Liver (tissue), 3 donors: ENCODE data around the gene MYO16.

Experiments
- CTCF ChIP-seq: fragments of 150-350 bp; IDR thresholded peaks from 2 replicates; pipeline ENCODE4 v1.5.1; 2017; ENCODE audit warnings: improper control_type of control experiment, low read depth, low read length; ENCODE audit not compliant: missing input control
- FOXA1 ChIP-seq: IDR thresholded peaks from 2 replicates; pipeline ENCODE4 v1.6.1; 2016; ENCODE audit warnings: antibody characterized with exemption
- GABPA ChIP-seq, 2 donors: IDR thresholded peaks in 1 of 2; conservative IDR thresholded peaks in 1 of 2; 2 replicates each; pipeline ENCODE4 v1.6.1; 2016; ENCODE audit warnings: antibody characterized with exemption in 2 of 2, mild to moderate bottlenecking in 1 of 2, moderate library complexity in 1 of 2
- HNF4A ChIP-seq, 2 donors: conservative IDR thresholded peaks; 2 replicates each; pipeline ENCODE4 v1.6.1; 2016; ENCODE audit warnings: antibody characterized with exemption in 2 of 2, mild to moderate bottlenecking in 2 of 2
- JUND ChIP-seq, 2 donors: IDR thresholded peaks; 2 replicates each; pipeline ENCODE4 v1.6.1; 2016; ENCODE audit warnings: antibody characterized with exemption in 2 of 2
- MAX ChIP-seq: IDR thresholded peaks from 2 replicates; pipeline ENCODE4 v1.6.1; 2016; ENCODE audit warnings: antibody characterized with exemption
- RAD21 ChIP-seq, 2 donors: IDR thresholded peaks; 2 replicates each; pipeline ENCODE4 v1.6.1; 2016; ENCODE audit warnings: antibody characterized with exemption in 2 of 2, mild to moderate bottlenecking in 2 of 2
- REST ChIP-seq: IDR thresholded peaks from 2 replicates; pipeline ENCODE4 v1.6.1; 2016; ENCODE audit warnings: antibody characterized with exemption, mild to moderate bottlenecking
- SP1 ChIP-seq: IDR thresholded peaks from 2 replicates; pipeline ENCODE4 v1.6.1; 2018; ENCODE audit warnings: antibody characterized with exemption, mild to moderate bottlenecking
- TAF1 ChIP-seq: conservative IDR thresholded peaks from 2 replicates; pipeline ENCODE4 v1.6.1; 2016; ENCODE audit warnings: antibody characterized with exemption, mild to moderate bottlenecking
- ZBTB33 ChIP-seq: IDR thresholded peaks from 2 replicates; pipeline ENCODE4 v1.6.1; 2016; ENCODE audit warnings: antibody characterized with exemption
- donor health status: healthy.
- donor health status: healthy.

GRCh38 chr13:108755083-108755482 is 125.7 kb downstream of the MYO16 start:
- no peak for TF ChIP-seq CTCF
- no peak for TF ChIP-seq TAF1
- TF ChIP-seq RAD21 (IDR thresholded peaks at IDR 0.05), result no peak
- no peak for TF ChIP-seq MAX
- no peak for TF ChIP-seq GABPA (IDR thresholded peaks at IDR 0.05 in 1 of 2, conservative IDR thresholded peaks at IDR 0.05 in 1 of 2)
- TF ChIP-seq ZBTB33, result no peak
- no peak for TF ChIP-seq FOXA1
- TF ChIP-seq SP1, result no peak
- no peak for TF ChIP-seq HNF4A (conservative IDR thresholded peaks at IDR 0.05)
- TF ChIP-seq JUND (IDR thresholded peaks at IDR 0.05), result no peak
- no peak for TF ChIP-seq REST
